Cardiac fibroblast (primary cell): ENCODE data around the gene PKMYT1.

Experiments
- DNase-seq, 2 donors: peaks; one replicate each; pipeline versions ENCODE4 v3.0.0 to v3.0.0-alpha.2; 2010; ENCODE audit warnings: low read depth in 2 of 2
- H3K4me3 ChIP-seq, 2 donors: replicated peaks in 1 of 2; 1 replicate in 1 of 2; 2 replicates in 1 of 2; pipeline ENCODE4 v1.5.1; 2011; ENCODE audit warnings: low read depth in 2 of 2, low read length in 2 of 2, mild to moderate bottlenecking in 2 of 2, moderate library complexity in 1 of 2
- CTCF ChIP-seq: IDR thresholded peaks from one replicate; pipeline ENCODE4 v1.5.1; 2011; ENCODE audit warnings: low read depth, mild to moderate bottlenecking, low read length, inconsistent platforms

The PKMYT1 gene

GRCh38 chr16:2979669-2980226 lies 498 bp downstream of the PKMYT1 start:
- H3K4me3 ChIP-seq: peak overlapping the region; percentile 54 to 71
- DNase-seq: no peak
- no peak for TF ChIP-seq CTCF

DNA sequence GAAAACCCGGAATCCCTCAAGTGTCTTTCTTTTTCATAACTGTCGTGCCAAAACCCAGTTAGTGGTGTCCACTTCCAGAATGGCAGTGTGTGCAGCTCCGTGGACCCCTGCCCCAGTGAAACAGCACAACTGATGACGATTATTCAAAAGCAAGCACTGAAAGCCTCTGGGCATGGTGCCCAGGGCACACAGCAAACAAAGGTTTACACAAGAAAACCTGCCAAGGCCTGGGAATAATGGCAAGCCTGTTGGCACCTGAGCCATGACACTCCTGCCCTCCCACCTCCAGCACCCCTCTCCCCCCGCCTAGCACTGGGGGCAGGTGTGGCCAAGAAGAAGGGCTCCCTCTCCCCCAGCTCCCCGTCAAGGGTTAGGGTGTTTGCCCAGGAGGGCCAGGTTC lies 2.8 kb downstream of the PKMYT1 start:
- no peak for TF ChIP-seq CTCF
- no peak overlapping the region for H3K4me3 ChIP-seq
- no peak for DNase-seq

GRCh38 chr16:2976673-2977072 lies 3.6 kb downstream of the PKMYT1 start:
- TF ChIP-seq CTCF: no peak
- DNase-seq: no peak
- H3K4me3 ChIP-seq: no peak overlapping the region

DNA sequence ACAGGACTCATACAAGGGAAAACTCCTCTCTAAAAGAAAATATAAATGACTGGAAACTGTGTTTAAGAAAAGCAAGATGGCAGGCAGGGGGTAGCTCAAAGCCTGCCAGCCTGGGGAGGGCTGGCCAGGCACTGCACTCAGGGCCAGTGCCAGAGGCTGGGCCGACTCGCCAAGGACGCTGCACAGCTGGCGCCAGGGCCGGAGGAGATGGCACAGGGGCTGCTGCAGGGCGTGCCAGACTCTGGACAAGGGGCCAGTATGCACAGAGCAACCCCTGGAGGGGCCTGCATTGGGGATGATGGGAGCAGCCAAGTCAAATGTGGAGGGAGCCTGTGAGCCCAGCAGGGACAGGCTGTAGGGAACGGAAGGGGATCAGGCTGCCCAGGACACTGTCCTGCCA lies 4.0 kb downstream of the PKMYT1 start:
- no peak overlapping the region for H3K4me3 ChIP-seq
- TF ChIP-seq CTCF: no peak
- DNase-seq: no peak

- H3K4me3 ChIP-seq: no peak overlapping the region
- TF ChIP-seq CTCF: no peak
- no peak for DNase-seq
Measured at GRCh38 chr16:2975161-2975795, 5.0 kb downstream of the PKMYT1 start.

- TF ChIP-seq CTCF: no peak
- no peak for DNase-seq
- no peak overlapping the region for H3K4me3 ChIP-seq
Measured at GRCh38 chr16:2974319-2975056, 5.8 kb downstream of the PKMYT1 start.
